Heart right ventricle (tissue), 16 donors: ENCODE measurements around the gene CDR2. TPM values are rescaled to one million over a fixed set of nuclear protein-coding genes. Genes with fewer than 3 reads are reported as not detected.

Experiments
- ATAC-seq, 8 donors: fragments of 200-7000 bp; cut with Tn5 transposase; one replicate each; pipeline ENCODE4 v1.9.1; 2020; ENCODE audit warnings: mild to moderate bottlenecking in 8 of 8, moderate library complexity in 8 of 8, moderate number of reproducible peaks in 1 of 8
- DNase-seq, 2 donors: peaks; one replicate each; pipeline ENCODE4 v3.0.0-alpha.2; 2020
- H3K27ac ChIP-seq, 10 donors: fragments of 200-600 bp; sonication (generic) in 2 of 10; one replicate each; pipeline versions ENCODE4 v1.5.0 to v1.8.0; 2020 to 2022; ENCODE audit warnings: mild to moderate bottlenecking in 3 of 10
- H3K27me3 ChIP-seq, 7 donors: fragments of 200-600 bp; one replicate each; pipeline ENCODE4 v1.8.0; 2021 to 2022; ENCODE audit warnings: mild to moderate bottlenecking in 2 of 7
- H3K36me3 ChIP-seq, 9 donors: fragments of 200-600 bp; sonication (generic) in 1 of 9; one replicate each; pipeline versions ENCODE4 v1.5.0 to v1.8.0; 2020 to 2022; ENCODE audit warnings: mild to moderate bottlenecking in 2 of 9
- H3K4me1 ChIP-seq, 9 donors: fragments of 200-600 bp; sonication (generic) in 1 of 9; one replicate each; pipeline versions ENCODE4 v1.5.0 to v1.8.0; 2020 to 2022; ENCODE audit warnings: mild to moderate bottlenecking in 4 of 9
- H3K4me3 ChIP-seq, 10 donors: fragments of 200-600 bp; sonication (generic) in 2 of 10; one replicate each; pipeline versions ENCODE4 v1.5.0 to v1.8.0; 2020 to 2022; ENCODE audit warnings: mild to moderate bottlenecking in 7 of 10, moderate library complexity in 2 of 10
- H3K9me3 ChIP-seq, 11 donors: fragments of 200-600 bp in 10 of 11; sonication (generic) in 2 of 11; one replicate each; pipeline versions ENCODE4 v1.5.0 to v1.8.0; 2013 to 2022; ENCODE audit warnings: mild to moderate bottlenecking in 2 of 11, control low read depth in 1 of 11, moderate library complexity in 1 of 11
- CTCF ChIP-seq, 9 donors: fragments of 200-600 bp; sonication (generic) in 2 of 9; IDR thresholded peaks; one replicate each; pipeline versions ENCODE4 v1.5.0 to v1.8.0; 2021 to 2022; ENCODE audit warnings: antibody characterized with exemption in 9 of 9, mild to moderate bottlenecking in 5 of 9, moderate library complexity in 1 of 9
- WGBS, 2 donors: extraction: QIAGEN DNeasy Blood & Tissue Kit; methylation state at CpG; one replicate each; pipeline ENCODE4 v1.1.7; 2013; ENCODE audit warnings: inconsistent platforms in 1 of 2; 5-methylcytosine and 5-hydroxymethylcytosine counted together
- intact Hi-C, 10 donors: fragments of 100-400 bp; cut with DNase I; formaldehyde crosslinking; loops; one replicate each; pipeline versions ENCODE4 v1.11.1 to v1.14.2; 2022
- polyA plus RNA-seq, 2 donors: library from polyadenylated mRNA; stranded (reverse); fragments of 200-250 nt; gene quantifications; one replicate each; pipeline ENCODE4 v1.2.3, GENCODE V29; 2013
- total RNA-seq, 10 donors: library from RNA; stranded (reverse); fragmentation: NEBNext Ultra II Directional in 3 of 10; extraction: Animal tissue kit (Norgen Biotek cat#: 25700) in 3 of 10; gene quantifications; one replicate each; pipeline versions ENCODE4 v1.2.1 to v1.2.4, GENCODE V29; 2021 to 2023
- donor health status: Arrhythmogenic right ventricular cardiomyopathy.
- donor health status: ischemic (EF 13 %, LVEDD 7.1; RV severe dilation, severe dysfunction).
- donor health status: healthy with polysubstance abuse.
- donor health status: DM: no; HTN: yes; CAD: no.
- donor health status: DM: no; HTN: no; CAD: no.
- donor health status: ischemic (EF 25% LVEDD 6.9; RV normal size, moderate dysfunction).
- donor health status: ischemic (EF 25% LVEDD 5.7; RV mildly dilated, moderate dysfunction).
- donor health status: healthy.
- donor health status: DM: yes; HTN: yes; CAD: no.
- donor health status: Ischemic cardiomyopathy.
- donor health status: ischemic (EF 35%, LVEDD 5.7; RV mildly dilated, moderate dysfunction).
- donor health status: nonischemic (EF 11% LVEDD 7.7; RV severe dilation, severe dysfunction).
- donor health status: DM: yes; HTN: yes; CAD: no.
- donor health status: PGD.
- donor health status: ischemic (EF 29% LVEDD 5.4; RV normal size, mild dysfunction).
- donor health status: nonischemic (EF 23%, LVEDD 6.1; RV moderate dilation, normal function).

Gene CDR2
- total and polyA plus RNA-seq, 12 donors, result 4.2 to 8.4 (median 6.9) TPM

GRCh38 chr16:22313876-22314470 is 60.4 kb downstream of the CDR2 start:
- Histone ChIP-seq H3K9me3 (no peaks in the 10 kb centered on the region), H3K36me3 (peaks cover 4 to 100% (median 66%) of the 10 kb centered on the region in 9 donors), H3K4me3 (no peak overlapping the region), H3K27ac (no peak overlapping the region), H3K27me3 (no peaks in the 10 kb centered on the region), H3K4me1 (peaks cover 0 to 8% (median 0%) of the 10 kb centered on the region in 9 donors)
- WGBS, 2 donors, result 90 to 96% methylated on average over 10 of the region's 10 CpGs
- no peak for ATAC-seq
- TF ChIP-seq CTCF (IDR thresholded peaks at IDR 0.05), result no peak
- intact Hi-C loops, result loop anchor here in 1 of 10 donors (10.0 kb wide), 1 partner anchor 1129 kb away; no protein-coding TSS in a partner anchor
- no peak for DNase-seq

- Histone ChIP-seq H3K4me1 (peaks cover 0 to 3% (median 0%) of the 10 kb centered on the region in 9 donors), H3K27me3 (no peaks in the 10 kb centered on the region), H3K9me3 (no peaks in the 10 kb centered on the region), H3K27ac (no peak overlapping the region), H3K4me3 (no peak overlapping the region), H3K36me3 (peaks cover 4 to 100% (median 62%) of the 10 kb centered on the region in 9 donors)
- intact Hi-C loops, result loop anchor here in 1 of 10 donors (10.0 kb wide), 1 partner anchor 1128 kb away; no protein-coding TSS in a partner anchor
- no peak for ATAC-seq
- no peak for TF ChIP-seq CTCF (IDR thresholded peaks at IDR 0.05)
- DNase-seq, result no peak
- WGBS, 2 donors, result 93% methylated on average over 23 of the region's 23 CpGs
Measured at GRCh38 chr16:22312897-22313781, 61.3 kb downstream of the CDR2 start.

- Histone ChIP-seq H3K27ac (no peak overlapping the region), H3K4me1 (no peaks in the 10 kb centered on the region), H3K4me3 (no peak overlapping the region), H3K9me3 (no peaks in the 10 kb centered on the region), H3K27me3 (no peaks in the 10 kb centered on the region), H3K36me3 (peaks cover 0 to 100% (median 55%) of the 10 kb centered on the region in 9 donors)
- no peak for TF ChIP-seq CTCF (IDR thresholded peaks at IDR 0.05)
- ATAC-seq (no peak), DNase-seq (no peak)
- intact Hi-C loops, result loop anchor here in 1 of 10 donors (10.0 kb wide), 1 partner anchor 1127 kb away; no protein-coding TSS in a partner anchor
- WGBS, 2 donors, result 94 to 97% methylated on average over 4 of the region's 4 CpGs
Measured at GRCh38 chr16:22311520-22311919, 62.9 kb downstream of the CDR2 start.

GRCh38 chr16:22308824-22309520 is 65.4 kb downstream of the CDR2 start:
- Histone ChIP-seq H3K27me3 (no peaks in the 10 kb centered on the region), H3K27ac (no peak overlapping the region), H3K9me3 (no peaks in the 10 kb centered on the region), H3K4me3 (no peak overlapping the region), H3K4me1 (no peaks in the 10 kb centered on the region), H3K36me3 (peaks cover 0 to 100% (median 52%) of the 10 kb centered on the region in 9 donors)
- no peak for DNase-seq
- ATAC-seq, result no peak
- TF ChIP-seq CTCF (IDR thresholded peaks at IDR 0.05), result no peak
- intact Hi-C loops, result no loop called here
- 96% methylated on average over 24 of the region's 24 CpGs for WGBS, 2 donors
